Activated CD4-positive, alpha-beta T cell treated with anti-CD3 and anti-CD28 coated beads, Interleukin-2, Interleukin-6, amounts not matched to agents 100 ng/mL and 50 ng/mL, durations not matched to agents 16 hours and 8 hours (primary cell): ENCODE results near the gene DNTT.

Experiments used
- DNase-seq: peaks from one replicate; pipeline ENCODE4 v3.0.0-alpha.2; 2020

DNTT gene

GRCh38 chr10:96384506-96384905 is 80.3 kb downstream of the DNTT start:
- DNase-seq, result no peak

- no peak for DNase-seq
Observed at GRCh38 chr10:96387161-96387560, 82.9 kb downstream of the DNTT start.

DNA sequence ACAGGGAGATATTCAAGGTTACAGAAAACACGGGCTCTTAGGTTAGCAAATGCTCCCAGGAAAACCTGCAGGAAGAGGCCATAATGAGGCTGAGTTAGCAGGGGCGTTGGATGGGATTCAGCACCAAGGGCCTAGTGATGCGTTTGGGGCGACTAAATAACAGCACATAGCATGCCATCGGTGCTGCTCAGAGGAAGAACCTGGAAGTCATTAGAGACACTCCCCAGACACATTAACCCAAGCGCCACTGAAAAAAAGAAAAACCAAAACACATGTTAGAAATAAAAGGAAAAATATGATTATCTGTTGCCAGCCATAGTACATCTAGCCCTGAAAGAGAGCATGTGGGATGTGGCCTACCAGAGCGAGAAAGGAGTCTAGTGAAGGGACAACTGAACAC is 83.4 kb downstream of the DNTT start:
- DNase-seq, result no peak
